Transverse colon (tissue), 4 donors: Measurements from ENCODE around the gene SH3BP5L.

Experiments used
- CTCF ChIP-seq, 5 experiments: fragments of 200-600 bp in 3 of 5; fragments of 450-650 bp in 2 of 5; sonication (generic) in 3 of 5; IDR thresholded peaks; 1 replicate in 2 of 5; 2 replicates in 3 of 5; pipeline ENCODE4 v1.5.1; 2016 to 2017; ENCODE audit warnings: antibody characterized with exemption in 5 of 5, inconsistent platforms in 3 of 5, mild to moderate bottlenecking in 2 of 5, moderate library complexity in 1 of 5
- EP300 ChIP-seq: sonication (generic); formaldehyde crosslinking; IDR thresholded peaks from one replicate; pipeline ENCODE4 v1.6.1; 2017; ENCODE audit warnings: antibody characterized with exemption, low read depth
- POLR2A ChIP-seq: fragments of 450-650 bp; IDR thresholded peaks from one replicate; pipeline ENCODE4 v1.6.1; 2016; ENCODE audit warnings: antibody characterized with exemption, mild to moderate bottlenecking, moderate library complexity
- POLR2AphosphoS5 ChIP-seq, 3 donors: sonication (generic); formaldehyde crosslinking; IDR thresholded peaks; one replicate each; pipeline ENCODE4 v1.6.1; 2016; ENCODE audit warnings: antibody characterized with exemption in 3 of 3

GRCh38 chr1:248798791-248799190, 26.9 kb downstream of the SH3BP5L start:
- no peak for TF ChIP-seq CTCF (IDR thresholded peaks at IDR 0.05)
- TF ChIP-seq POLR2A = no peak
- TF ChIP-seq POLR2AphosphoS5 (IDR thresholded peaks at IDR 0.05) = no peak
- no peak for TF ChIP-seq EP300
